Posterior cingulate gyrus (tissue), 11 donors: ENCODE results near the gene VGLL1.

ENCODE experiments used
- DNase-seq, 10 donors: peaks; one replicate each; pipeline versions ENCODE4 v3.0.0 to v3.0.0-alpha.2; 2020 to 2021; ENCODE audit warnings: mixed read lengths in 3 of 10
- intact Hi-C: fragments of 100-400 bp; cut with DNase I; formaldehyde crosslinking; loops from one replicate; pipeline ENCODE4 v1.15.1; 2023

VGLL1 gene

DNA sequence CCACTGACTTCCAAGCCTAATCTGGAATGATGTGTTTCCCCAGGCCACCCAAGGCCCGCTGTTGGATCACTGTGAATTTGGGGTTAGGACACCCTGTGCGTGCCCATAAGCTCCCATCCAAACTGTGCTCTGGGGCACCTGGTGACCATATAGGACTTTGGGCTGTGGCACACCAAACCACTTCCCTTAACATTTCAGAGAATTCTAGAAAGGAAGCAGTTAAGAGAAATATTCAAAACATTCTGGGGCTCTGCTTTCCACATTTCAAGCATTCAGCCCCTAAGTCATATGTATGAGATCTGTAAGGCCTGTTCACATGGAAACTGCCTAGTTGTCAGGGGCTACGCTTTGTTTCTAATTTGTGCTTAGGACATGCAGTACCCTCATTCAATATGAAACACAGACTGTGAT is 14.4 kb downstream of the VGLL1 start:
- intact Hi-C loops = no loop called here

DNA sequence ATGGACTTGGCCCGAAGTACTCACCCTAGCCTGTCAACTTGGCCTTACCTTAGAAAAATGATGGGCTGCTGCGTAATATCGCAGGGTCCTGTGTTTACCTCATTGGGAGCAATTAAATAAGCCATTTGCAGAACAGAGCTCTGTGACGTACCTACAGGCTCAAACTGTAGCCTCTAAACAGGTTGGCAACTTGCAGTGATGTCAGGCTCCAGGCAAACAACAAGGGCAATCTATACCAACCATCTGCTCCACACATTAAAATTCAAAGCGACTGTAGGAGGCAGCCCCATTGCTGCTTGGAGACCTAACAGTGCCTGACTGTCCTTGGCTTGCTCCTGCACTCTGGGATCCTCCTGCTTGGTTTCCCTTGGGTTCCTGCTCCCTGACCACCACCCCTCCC is 17.2 kb downstream of the VGLL1 start:
- intact Hi-C loops = no loop called here
- DNase-seq = no peak

More for the DNA sequence above, 14.4 kb downstream of the VGLL1 start:
- no peak for DNase-seq

DNA sequence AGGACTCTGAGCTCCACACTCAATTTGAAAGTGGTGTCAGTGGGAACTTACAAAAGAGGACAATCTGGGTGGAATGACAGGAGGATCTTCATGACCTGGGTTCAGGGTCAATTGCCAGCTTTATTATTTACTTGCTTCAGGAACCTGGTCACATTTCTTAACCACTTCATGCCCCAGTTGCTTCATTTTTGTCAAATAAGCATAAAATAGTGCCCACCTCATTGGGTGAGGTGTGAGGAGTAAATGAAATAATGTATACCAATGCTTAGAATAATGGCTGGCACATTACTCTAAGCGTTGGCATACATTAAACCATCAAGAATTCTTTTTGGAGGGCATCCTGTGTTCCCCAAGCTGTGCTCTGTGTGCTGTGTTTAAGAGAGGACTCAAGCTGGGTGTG is 19.4 kb downstream of the VGLL1 start:
- no peak for DNase-seq
- intact Hi-C loops = no loop called here

DNA sequence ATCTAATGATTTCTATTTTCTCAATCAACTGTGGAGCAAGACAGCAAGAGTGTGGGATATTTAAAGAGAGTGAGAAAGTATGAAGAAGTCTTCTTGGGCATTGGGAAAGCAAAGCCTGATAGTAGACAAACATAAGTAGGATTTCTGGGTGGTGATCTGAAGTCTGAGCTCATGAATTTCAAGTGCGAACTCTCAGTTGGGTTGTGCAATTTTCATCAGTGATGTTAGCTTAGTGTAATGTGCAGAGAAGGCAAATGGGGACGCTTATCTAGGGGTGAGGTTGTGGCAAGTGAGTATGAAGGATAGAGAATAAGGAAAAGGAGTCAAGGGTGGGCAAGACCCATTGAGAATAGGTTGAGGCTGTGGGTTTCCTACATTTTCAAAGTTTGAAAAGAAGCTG is 23.7 kb downstream of the VGLL1 start:
- intact Hi-C loops = no loop called here

DNA sequence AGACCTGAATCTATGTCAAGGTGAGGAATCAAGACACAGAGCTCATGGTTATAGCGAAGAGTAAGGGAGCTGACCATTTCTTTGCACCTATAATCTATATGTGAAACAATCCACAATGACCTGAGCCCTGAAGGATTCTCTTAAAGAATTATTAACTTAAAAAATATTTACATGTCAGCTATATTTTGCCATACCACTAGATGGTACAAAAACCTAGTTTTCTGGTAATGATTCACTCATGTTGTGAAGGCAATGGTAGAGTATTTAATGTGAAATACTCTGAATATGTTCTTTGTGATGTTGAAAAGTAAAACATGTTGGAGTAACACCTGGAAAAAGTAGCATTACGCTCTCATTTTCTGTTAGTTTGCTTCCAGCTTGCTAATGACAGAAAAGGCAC is 40.0 kb downstream of the VGLL1 start:
- intact Hi-C loops = no loop called here

More for the DNA sequence above, 23.7 kb downstream of the VGLL1 start:
- DNase-seq = no peak

DNA sequence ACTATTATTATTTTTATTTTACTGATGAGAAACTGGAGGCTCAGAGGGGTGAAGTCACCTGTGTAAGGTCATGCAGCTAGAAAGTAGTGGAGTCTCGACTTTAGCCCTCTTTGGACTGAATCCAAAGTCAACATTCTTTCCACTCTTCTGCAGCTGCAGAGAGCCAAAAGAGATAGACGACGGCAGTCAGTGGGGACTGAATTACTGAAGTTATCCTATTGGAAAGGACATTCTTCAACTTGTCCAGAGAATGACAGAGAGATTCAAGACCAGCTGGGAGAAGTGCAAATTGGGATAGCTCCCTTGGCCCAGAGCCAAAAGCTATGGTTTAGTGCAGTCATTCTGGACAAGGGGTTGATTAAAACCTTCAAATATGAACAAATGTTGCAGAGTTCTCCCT is 42.5 kb downstream of the VGLL1 start:
- no peak for DNase-seq
- intact Hi-C loops = no loop called here

More for the DNA sequence above, 40.0 kb downstream of the VGLL1 start:
- DNase-seq = no peak

DNA sequence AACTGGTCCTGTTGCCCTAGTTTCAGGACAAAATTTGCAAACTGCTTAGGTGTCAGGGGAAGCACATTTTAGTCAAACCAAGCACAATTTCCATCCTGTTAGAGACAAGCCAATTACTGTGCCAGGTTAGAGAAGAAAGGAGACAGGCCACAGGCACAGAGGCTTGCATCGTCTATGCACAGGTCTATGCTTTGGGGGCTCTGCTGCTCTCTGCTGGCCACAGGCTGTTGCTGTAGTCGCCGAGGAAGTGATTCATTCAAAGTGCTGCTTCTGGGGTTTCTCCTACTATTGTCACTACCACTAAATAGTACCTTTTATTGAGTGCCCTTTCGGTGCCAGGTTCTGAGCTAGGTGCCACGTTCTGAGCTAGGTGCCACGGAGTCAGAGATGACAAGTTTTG is 45.5 kb downstream of the VGLL1 start:
- intact Hi-C loops = no loop called here
- DNase-seq = peak in 9 of 10 donors; percentile 16 to 94 (median 43)

DNA sequence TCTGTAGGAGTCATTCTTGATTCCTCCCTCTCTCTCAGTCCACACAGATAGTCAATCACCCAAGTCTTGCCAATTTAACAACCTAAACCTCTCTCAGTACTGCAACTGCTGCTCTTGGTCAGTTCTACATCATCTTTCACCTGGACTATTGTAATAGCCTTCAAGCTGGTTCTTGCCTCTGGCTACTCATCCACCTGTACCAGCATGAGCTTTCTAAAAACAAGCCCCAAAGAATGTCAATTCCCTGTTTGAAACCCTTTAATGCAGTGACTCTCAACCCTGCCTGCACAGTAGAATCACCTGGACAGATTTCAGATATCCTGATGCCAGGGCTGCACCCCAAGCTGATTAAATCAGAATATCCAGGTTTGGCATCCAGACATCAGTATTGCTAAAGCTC is 48.3 kb downstream of the VGLL1 start:
- DNase-seq = no peak
- intact Hi-C loops = no loop called here

DNA sequence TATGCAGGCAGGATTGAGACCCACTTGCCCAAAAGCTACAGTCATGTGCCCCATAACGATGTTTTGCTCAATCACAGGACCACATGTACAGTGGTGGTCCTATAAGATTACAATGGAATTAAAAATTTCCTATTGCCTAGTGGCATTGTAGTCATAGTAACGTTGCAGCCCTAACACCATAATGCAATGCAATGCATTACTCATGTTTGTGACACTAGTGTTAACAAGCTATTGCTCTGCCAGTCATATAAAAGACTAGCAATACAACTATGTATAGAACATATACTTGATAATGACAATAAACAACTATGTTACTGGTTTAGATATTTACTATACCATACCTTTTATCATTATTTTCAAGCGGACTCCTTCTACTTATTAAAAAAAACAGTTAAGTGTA is 50.6 kb downstream of the VGLL1 start:
- intact Hi-C loops = no loop called here
- DNase-seq = no peak

DNA sequence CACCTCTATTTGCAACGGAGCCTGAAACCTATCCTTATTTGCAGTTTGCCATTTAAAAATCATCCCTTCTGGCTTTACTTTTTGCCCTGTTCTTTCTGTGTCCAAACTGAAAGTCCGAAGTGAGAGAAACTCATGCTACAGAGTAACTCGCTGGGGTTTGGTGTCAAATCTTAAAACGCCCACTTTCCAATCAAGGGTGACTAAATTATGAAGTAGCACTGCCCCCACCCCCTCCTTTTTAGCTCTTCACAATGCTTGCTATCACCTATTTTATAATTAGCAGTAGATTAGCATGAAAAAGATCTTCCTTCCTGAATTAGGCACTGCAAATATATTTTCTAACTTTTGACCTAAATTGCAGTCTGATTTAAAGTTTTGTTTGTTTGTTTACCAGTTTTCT is 52.5 kb downstream of the VGLL1 start:
- intact Hi-C loops = no loop called here
- DNase-seq = no peak

DNA sequence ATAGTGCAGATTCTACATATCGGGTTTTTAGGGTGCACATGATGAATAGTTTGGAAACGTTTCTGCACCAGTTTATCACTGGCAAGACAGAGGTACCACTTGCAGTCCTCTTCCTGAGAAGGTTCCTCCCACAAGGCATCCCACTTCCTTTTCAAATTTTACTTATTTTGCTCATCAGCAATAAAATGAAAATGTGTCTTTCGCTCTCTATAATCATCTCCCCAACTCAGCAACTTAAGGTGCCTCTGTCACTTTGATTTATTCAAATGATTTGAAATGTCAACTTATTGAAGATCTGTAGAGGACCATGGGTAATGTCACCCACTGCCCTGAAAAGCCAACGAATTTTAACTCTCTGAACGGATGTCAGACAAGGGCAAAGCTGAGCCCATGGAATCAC is 53.2 kb downstream of the VGLL1 start:
- intact Hi-C loops = no loop called here

DNA sequence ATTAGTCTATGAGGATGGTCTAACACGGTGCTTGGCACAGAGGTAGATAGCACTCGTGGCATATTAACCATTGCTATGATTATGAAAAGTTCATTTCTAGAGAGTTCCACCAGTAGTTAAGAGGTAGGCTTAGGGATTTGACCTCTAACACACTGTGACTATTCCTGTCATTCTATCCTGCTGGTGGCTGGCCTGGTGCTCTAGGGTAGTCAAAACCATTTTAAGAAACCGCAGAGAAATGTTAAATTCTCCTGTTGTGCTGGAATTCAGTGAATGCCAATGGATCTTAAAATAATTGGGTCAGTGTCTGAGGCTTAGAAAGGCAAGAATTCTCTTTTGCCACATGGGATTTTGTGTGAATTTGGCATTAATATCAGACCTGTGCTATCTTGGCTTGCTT is 53.9 kb downstream of the VGLL1 start:
- DNase-seq = no peak
- intact Hi-C loops = no loop called here

More for the DNA sequence above, 53.2 kb downstream of the VGLL1 start:
- no peak for DNase-seq

DNA sequence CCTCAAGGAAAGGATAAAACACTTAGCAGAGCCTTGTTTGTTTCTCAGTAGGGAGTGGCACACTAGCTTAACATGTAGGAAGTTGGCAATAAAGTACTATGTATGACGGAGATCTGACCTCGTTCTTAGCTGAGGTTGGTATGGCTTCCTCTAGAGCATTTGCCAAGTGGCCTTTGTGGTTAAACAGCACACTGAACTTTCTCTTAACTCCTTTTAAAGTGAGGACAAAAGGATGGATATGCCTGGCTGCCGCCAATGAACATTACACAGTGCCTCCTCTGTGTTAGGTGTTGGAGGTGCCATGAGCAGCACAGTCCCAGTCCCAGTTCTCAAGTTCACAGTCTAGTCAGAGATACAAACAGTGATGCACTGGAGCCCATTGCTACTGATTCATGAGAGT is 54.4 kb downstream of the VGLL1 start:
- intact Hi-C loops = no loop called here
- DNase-seq = no peak

DNA sequence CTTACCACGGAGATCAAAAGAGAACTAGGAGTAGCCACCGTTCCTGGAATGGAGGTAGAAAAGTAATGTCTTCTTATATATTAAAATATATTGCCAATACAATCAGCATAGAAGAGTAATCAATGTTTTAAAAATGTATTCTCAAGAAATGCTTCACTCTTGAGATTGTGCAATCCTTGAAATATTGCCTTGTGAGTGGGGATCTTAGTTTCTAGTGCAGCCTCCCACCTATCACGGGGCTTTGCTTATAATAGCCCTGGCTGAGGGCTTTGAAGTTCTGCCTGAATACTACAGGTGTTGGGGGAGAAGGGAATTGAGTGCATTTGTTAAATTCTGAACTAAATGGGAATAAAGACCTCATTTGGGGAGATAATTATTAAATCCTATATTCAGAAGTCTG is 55.5 kb downstream of the VGLL1 start:
- no peak for DNase-seq
- intact Hi-C loops = no loop called here

DNA sequence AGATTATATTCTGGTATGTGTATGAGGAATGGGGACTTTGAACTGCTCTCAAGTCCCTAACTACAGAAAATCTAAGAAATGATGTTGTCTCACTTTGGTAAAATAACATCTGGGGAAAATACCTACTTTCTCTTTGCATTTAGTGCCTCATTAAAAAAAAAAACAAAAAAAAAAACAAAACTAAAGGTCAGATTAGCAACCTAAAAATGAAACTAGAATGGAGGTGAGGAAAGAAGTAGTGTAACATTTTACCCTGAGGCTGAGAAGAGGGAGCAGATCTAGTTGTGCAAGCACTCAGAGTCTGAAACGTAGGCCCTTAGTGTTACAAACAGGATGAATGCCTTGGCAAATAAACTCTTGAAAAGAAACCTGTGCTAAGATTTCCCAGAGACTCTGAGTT is 56.0 kb downstream of the VGLL1 start:
- intact Hi-C loops = no loop called here

DNA sequence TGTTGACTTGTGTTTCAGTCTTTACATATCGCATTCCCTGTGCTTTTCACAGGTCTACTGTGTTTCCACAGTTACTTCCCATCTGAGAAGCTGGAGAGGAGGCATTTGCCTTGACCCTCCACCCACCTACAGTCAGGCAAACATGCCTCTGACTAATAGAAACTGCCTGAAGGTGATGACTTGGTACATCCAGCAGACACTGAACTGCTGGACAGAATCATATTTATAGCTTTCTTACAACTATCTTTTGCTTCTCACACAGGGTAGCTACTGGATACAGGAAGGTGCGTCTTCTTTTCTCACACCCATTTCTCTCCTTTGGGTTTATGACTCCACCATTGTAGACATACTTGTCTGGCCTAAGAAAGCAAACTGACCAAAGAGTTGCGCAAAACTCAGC is 58.0 kb downstream of the VGLL1 start:
- intact Hi-C loops = no loop called here
- DNase-seq = no peak

More for the DNA sequence above, 56.0 kb downstream of the VGLL1 start:
- no peak for DNase-seq

DNA sequence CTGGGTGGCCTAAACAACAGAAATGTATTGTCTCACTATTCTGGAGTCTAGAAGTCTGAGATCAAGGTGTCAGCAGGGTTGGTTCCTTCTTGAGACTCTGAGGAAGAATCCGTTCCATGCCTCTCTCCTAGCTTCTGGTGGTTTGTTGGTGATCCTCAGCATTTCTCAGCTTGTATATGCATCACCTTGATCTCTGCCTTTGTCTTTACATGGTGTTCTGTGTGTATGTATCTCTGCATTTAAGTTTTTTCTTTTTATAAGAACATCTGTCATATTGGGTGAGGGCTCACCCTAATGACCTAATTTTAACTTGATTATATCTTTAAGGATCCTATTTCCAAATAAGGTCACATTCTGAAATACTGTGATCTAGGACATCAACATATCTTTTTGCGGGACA is 65.3 kb downstream of the VGLL1 start:
- intact Hi-C loops = no loop called here
- DNase-seq = no peak

DNA sequence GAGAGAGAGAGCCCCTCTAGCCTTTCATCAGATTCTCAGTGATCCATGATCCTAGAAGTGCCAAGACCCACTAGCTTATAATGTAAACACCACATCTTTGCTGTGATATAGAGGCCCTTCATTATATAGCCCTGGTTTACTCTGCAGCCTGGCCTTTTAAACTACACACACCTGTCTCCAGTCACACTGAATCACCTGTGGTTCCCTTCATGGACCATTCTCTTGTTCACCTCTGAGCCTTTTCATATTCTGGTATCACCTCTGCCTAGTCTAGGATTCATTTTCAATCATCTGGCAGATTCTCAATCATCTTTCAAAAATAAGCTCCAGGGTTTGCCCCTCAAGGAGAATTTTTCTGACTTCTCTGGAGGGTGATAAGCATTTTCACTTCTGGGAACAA is 65.9 kb downstream of the VGLL1 start:
- intact Hi-C loops = no loop called here
- no peak for DNase-seq

DNA sequence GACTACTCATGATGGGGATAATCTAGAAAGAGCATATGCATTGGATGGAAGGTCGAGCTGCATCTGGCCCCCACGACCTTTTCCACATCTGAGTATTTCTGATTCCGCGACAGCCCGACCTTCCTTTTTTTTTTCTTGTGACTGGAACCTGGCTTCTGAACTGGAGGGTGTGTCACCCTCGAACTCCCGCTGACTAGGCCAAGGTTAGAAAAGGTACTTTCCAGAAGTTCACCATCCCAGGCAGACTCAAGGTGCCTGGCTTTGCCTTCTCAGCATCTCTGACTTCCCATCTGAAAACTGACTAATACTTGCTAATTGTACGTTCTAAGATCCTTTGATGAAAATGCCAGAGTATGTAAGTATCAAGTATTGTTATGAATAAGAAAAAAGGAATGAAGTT is 66.6 kb downstream of the VGLL1 start:
- intact Hi-C loops = no loop called here
- DNase-seq = no peak

DNA sequence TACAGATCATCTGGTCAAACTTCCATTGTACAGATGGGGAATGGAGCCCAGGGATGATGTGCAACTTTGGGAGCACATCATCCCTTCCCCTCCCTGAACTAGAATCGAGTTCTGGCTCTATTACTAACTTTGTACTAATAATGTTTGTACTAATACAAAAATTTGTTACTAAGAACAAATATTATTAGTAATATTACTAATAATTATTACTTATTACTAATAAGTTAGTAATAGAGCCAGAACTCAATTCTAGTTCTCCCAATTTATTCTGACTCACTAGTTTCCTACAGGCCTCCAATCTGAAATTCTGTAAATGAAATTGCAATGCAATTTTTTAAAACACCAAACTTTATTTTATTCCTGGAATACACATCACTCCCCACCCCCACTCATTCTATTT is 68.0 kb downstream of the VGLL1 start:
- intact Hi-C loops = loop anchor here (10.0 kb wide), 1 partner anchor 95 kb away; no protein-coding TSS in a partner anchor
- no peak for DNase-seq
